ENCODE measurements around the gene STK32C.
A peak's percentile ranks its signal among the peaks of the same experiment; 100 is the strongest.

Gene STK32C

GRCh38 chr10:132195366-132196075 is 112.2 kb downstream of the STK32C start:
- DNase-seq = no peak

- DNase-seq = no peak
These were observed 113.0 kb downstream of the STK32C start for GRCh38 chr10:132194726-132195125.

GRCh38 chr10:132193907-132194552 is 113.7 kb downstream of the STK32C start:
- DNase-seq = no peak

- DNase-seq = no peak
These were observed 114.6 kb downstream of the STK32C start for GRCh38 chr10:132192991-132193665.

- DNase-seq = no peak
These were observed 115.4 kb downstream of the STK32C start for GRCh38 chr10:132192076-132192975.

- DNase-seq = no peak
These were observed 117.8 kb downstream of the STK32C start for GRCh38 chr10:132189810-132190422.

GRCh38 chr10:132189016-132189415 is 118.7 kb downstream of the STK32C start:
- no peak for DNase-seq

GRCh38 chr10:132188331-132188730 is 119.4 kb downstream of the STK32C start:
- no peak for DNase-seq

- DNase-seq = no peak
These were observed 120.2 kb downstream of the STK32C start for GRCh38 chr10:132187430-132188138.

GRCh38 chr10:132186488-132187429 is 121.0 kb downstream of the STK32C start, which contains the start of gene DPYSL4:
DPYSL4 (plus strand) TSS chr10:132186948; CDS start chr10:132187064, 116 bp downstream.
- peak; percentile 43 for DNase-seq

- peak; percentile 30 for DNase-seq
These were observed 121.9 kb downstream of the STK32C start for GRCh38 chr10:132185601-132186487.

GRCh38 chr10:132184816-132185593 is 122.7 kb downstream of the STK32C start:
- DNase-seq = no peak

GRCh38 chr10:132183046-132183445 is 124.7 kb downstream of the STK32C start:
- DNase-seq = no peak

GRCh38 chr10:132182591-132182990 is 125.2 kb downstream of the STK32C start:
- DNase-seq = no peak

GRCh38 chr10:132181691-132182425 is 125.9 kb downstream of the STK32C start:
- no peak for DNase-seq

- no peak for DNase-seq
These were observed 127.0 kb downstream of the STK32C start for GRCh38 chr10:132180736-132181135.

- no peak for DNase-seq
These were observed 128.0 kb downstream of the STK32C start for GRCh38 chr10:132179551-132180392.

Data from effector CD8-positive, alpha-beta T cell (primary cell).